GM19324 (cell line): ENCODE measurements around the gene PPAN.

Experiments
- ATAC-seq: cut with Tn5 transposase; IDR thresholded peaks from one replicate; pipeline ENCODE4 v1.9.1; 2021; ENCODE audit warnings: mild to moderate bottlenecking, moderate library complexity; ENCODE audit not compliant: unreplicated experiment, low FRiP score

Gene PPAN

DNA sequence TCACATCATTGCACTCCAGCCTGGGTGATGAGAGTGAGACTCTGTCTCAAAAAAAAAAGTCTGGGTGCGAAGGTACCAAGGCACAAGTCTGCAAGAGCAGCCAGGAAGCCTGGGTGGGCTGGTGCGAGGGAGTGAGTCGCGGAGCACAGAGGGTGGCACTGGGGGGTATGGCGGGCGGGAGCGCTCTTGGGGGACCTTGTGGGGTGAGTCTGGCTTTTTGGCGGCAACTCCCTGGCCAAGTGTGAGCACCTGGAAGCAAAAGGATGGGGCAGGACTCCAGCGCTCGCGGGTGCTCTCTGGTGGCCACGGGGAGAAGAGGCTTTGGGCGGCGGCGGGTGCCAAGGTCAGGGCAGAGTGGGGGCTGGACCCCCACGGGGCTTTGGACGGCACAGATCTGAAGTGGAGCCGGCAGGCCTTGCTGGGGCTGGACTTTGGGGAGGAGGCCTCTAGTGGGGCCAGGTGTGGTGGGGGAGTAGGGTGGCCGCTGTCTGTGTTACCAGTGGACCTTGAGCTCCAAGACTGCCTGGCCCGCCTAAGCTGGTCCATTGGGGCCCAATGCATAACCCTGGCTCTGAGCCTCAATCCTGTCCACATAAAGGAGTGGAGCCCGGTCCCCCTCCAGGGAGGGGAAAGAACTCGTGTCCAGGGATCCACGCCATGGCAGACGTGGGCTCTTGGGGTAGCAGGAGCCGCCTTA is 6.9 kb downstream of the PPAN start:
- ATAC-seq, result no peak

DNA sequence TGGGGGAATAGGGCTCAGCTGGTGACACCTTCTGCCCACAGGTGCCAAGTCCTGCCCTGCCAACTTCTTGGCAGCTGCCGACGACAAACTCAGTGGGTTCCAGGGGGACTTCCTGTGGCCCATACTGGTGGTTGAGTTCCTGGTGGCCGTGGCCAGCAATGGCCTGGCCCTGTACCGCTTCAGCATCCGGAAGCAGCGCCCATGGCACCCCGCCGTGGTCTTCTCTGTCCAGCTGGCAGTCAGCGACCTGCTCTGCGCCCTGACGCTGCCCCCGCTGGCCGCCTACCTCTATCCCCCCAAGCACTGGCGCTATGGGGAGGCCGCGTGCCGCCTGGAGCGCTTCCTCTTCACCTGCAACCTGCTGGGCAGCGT is 7.4 kb downstream of the PPAN start:
- no peak for ATAC-seq

GRCh38 chr19:10113964-10114650 is 7.9 kb downstream of the PPAN start:
- ATAC-seq, result no peak

- no peak for ATAC-seq
These were observed 8.7 kb downstream of the PPAN start for GRCh38 chr19:10114651-10115391.

- ATAC-seq, result no peak
These were observed 9.4 kb downstream of the PPAN start for GRCh38 chr19:10115392-10116084.

- ATAC-seq, result no peak
These were observed 10.1 kb downstream of the PPAN start for GRCh38 chr19:10116085-10116865.

DNA sequence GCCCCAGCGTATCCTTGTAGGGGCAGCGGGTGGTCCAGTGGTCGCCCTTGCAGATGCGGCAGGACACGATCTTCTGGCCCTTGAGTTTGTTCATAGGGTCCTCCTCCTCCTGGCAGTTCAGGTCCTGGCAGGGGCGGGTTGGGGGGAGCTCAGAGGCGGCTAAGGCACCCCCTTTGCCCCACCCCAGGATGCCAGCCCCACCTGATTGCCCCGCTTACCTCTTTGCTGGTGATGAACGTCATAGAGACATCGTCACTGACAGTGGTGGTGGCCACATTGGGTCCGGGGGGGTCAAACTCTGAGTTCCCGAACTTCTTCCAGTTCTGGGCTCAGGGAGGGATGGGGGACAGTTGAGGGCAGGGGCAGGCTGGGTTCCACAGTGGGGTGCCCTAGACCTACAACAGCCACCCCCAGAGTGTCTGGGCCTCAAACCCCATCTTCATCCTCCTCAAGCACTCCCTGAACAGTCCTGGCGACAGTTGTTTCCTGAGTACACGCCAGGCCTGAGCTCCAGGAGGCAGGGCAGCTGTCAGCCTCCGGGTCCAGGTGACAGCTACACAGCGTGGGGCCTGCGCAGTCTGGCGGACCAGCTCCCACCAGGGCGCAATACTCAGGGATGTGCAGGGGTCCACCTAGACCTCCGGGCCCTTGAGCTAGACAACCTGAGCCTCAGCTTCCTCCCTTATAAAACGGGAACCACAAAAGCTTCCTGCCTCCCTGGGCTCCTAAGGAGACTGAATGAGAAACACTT is 10.9 kb downstream of the PPAN start:
- ATAC-seq, result no peak

- ATAC-seq, result no peak
These were observed 12.8 kb downstream of the PPAN start for GRCh38 chr19:10118960-10119359.

GRCh38 chr19:10120538-10121189 is 14.5 kb downstream of the PPAN start:
- ATAC-seq, result no peak

DNA sequence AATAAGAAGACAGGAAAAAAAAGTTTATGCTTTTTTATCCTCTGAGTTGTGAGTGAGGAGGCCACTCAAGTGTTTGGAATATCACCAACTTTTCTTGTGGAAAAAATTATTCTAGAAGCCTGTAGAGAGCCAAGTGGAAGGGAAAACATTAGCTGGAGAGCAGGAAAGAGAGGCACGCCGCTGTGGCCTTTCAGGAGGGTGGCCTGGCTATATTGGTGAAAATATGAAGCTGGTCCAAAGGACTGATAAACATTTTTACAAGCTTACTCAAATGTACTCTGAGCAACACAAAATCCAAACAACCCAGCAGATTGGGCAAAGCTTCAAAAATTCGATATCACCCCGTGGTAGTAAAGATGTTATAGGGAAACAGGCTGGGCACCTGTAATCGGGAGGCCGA is 15.9 kb downstream of the PPAN start:
- ATAC-seq, result no peak

GRCh38 chr19:10124429-10124828 is 18.3 kb downstream of the PPAN start:
- ATAC-seq, result no peak

DNA sequence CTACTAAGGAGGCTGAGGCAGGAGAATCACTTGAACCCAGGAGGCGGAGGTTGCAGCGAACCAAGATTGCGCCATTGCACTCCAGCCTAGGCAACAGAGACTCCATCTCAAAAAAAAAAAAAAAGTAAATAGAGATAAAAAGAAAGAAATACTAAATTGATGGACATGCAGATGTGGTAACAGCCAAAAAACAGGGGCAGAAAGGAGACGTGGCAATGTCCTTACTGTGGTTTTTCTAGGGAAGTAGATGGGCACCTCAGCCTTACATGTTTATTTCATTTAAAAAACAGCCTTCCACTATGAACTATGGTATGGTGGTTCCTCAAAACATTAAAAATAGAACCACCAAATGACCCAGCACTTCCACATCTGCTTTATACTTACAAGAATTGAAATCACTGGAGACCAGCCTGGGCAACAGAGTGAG is 20.1 kb downstream of the PPAN start:
- no peak for ATAC-seq

DNA sequence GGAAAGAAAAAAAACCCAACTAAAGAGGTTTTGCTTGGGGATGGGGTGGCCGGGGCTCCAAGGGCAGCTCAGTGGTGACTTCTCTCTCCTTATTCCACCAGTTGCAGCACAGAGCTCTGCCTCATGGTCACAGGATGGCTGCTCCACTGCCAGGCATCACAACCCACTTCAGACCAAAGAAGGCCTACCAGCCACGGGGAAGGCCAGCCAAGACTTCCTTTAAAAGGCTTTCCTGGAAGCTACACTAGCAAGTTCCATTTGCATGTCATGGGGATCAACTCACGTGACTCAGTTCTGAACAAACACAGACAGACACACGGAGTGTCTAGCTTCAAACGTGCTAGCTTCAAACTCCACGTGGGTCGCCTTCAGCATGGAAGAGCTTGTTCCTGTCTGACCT is 26.7 kb downstream of the PPAN start:
- no peak for ATAC-seq

DNA sequence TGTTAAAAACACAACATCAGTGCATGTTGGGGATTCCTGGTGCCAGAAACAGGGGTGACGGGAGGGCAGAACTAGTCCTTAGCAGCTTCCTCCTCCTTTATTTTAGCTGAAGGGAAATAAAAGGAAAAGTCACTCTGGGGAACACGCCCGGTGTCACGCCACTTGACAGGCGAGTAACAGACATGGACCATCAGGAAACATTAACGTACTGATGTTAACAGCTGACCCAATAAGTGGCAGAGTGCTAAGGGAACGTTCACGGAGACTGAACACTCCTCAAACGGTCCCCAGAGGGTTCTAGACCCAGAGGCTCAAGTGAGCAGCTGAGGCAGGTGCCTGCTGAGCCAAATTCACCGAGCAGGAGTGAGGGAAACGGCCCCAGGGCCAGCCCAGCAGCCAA is 27.4 kb downstream of the PPAN start:
- ATAC-seq, result no peak

GRCh38 chr19:10134040-10134439 is 27.9 kb downstream of the PPAN start:
- no peak for ATAC-seq

GRCh38 chr19:10135551-10136334 is 29.6 kb downstream of the PPAN start:
- no peak for ATAC-seq

DNA sequence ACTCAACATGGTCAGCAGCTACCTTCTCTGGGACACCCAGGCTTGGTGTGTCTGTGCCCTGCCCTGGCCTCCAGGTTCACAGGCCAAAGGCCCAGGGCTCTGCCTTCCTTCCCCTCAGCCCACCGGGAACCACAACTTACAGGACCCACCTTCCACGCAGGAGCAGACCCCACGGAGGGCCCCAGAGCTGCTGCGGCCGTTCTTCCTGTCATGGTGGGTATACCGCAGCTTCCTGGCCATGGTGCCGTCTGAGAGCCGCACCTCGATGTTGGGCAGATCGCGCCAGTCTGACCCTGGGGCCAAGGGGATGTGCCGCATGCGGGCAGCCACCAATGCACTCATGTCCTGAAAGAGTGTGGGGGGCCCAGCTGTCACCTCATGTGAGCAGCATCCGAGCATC is 30.8 kb downstream of the PPAN start:
- no peak for ATAC-seq
